GM11168 (cell line): ENCODE measurements around the gene AK8.

Experiments
- in situ Hi-C: fragments of 300-500 bp; cut with MboI; formaldehyde crosslinking; loops from one replicate; pipeline ENCODE4 v1.12.0; 2022; ENCODE audit warnings: low sequenced_read_pairs; ENCODE audit not compliant: unreplicated experiment

The AK8 gene

DNA sequence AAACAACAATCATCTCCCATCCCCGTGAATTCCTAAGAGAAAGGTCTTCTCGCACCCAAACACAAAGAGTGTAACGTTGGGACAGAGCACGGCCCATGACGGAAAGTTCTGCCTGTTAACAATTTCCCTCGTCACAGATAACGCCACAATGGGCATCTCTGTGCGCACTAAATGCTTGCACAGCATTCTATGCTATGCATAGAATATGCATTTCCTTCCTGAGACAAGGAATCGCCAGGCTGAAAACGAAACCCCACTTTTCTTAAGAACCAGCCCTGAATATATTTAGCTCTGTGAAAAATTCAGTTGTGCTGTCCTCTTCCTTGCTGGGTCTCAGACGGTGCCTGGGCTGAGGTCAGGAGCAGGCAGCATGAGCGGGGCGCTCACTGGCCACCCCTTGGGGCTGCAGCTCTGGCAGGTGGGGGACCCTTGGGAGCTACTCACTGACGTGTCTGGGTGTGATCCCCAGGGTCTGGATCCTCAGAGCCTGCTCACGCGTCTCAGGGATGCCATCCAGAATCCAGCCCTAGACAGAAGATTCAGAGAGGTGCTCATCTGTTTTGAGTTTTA lies 49.8 kb downstream of the AK8 start:
- in situ Hi-C loops = no loop called here

DNA sequence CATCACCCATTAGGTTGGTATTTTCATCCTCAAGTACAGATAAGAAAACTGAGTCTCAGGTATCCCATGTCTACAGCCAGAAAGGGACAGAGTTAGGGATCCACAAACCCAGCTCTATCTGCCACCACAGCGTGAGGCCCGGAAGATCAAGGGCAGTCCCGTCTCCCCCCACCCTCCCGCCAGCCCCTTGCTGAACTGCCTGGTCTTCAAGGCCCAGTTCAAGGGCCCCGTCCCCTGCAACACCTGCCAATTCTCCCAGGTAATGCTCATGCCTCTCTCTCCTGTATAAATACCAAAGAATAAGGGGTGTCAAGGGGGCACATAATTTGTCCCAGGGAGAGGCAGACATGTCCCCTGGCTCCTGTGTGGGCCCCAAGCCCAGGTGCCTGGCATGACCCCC lies 50.7 kb downstream of the AK8 start:
- in situ Hi-C loops = no loop called here

- in situ Hi-C loops = no loop called here
These were observed 51.3 kb downstream of the AK8 start for GRCh38 chr9:132826621-132827365.

GRCh38 chr9:132826131-132826530 lies 52.0 kb downstream of the AK8 start:
- in situ Hi-C loops = no loop called here

- in situ Hi-C loops = no loop called here
These were observed 52.7 kb downstream of the AK8 start for GRCh38 chr9:132825430-132825829.

- in situ Hi-C loops = no loop called here
These were observed 53.1 kb downstream of the AK8 start for GRCh38 chr9:132824951-132825350.

- in situ Hi-C loops = no loop called here
These were observed 53.9 kb downstream of the AK8 start for GRCh38 chr9:132824151-132824550.

- in situ Hi-C loops = no loop called here
These were observed 54.5 kb downstream of the AK8 start for GRCh38 chr9:132823370-132824145.

GRCh38 chr9:132820169-132820944 lies 57.7 kb downstream of the AK8 start:
- in situ Hi-C loops = no loop called here

DNA sequence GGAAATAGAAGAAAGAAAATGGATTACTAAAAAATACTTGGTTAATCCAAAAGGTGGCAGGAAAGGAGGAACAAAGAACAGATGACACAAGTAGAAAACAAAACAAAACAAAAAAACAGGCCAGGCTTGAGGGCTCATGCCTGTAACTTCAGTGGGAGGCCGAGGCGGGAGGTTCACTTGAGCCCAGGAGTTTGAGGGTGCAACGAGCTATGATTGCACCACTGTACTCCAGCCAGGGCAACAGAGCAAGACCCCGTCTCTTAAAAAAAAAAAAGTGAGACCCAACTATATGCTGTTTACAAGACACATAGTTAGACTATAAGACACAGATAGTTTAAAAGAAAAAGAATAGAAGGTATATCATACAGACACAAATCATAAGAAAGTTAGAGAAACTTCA lies 59.5 kb downstream of the AK8 start:
- in situ Hi-C loops = no loop called here

DNA sequence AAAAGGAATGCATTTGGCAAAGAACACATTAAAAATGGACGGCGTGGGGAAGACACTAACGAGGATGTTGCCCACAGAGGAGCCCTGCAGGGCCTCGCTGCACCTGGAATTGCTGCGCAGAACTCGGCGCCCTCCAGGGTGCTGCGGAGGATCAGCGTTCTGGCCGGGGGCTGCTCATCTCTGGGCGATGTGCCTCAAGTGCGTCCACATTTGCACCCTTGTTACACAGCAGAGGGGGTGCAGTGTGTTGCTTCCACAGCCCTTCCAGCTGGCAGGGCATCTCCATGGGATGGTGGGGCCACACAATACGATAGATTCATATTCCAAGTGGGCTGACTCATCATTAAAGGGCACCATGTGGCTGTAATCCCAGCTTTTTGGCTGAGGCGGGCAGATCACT lies 63.1 kb downstream of the AK8 start:
- in situ Hi-C loops = no loop called here

DNA sequence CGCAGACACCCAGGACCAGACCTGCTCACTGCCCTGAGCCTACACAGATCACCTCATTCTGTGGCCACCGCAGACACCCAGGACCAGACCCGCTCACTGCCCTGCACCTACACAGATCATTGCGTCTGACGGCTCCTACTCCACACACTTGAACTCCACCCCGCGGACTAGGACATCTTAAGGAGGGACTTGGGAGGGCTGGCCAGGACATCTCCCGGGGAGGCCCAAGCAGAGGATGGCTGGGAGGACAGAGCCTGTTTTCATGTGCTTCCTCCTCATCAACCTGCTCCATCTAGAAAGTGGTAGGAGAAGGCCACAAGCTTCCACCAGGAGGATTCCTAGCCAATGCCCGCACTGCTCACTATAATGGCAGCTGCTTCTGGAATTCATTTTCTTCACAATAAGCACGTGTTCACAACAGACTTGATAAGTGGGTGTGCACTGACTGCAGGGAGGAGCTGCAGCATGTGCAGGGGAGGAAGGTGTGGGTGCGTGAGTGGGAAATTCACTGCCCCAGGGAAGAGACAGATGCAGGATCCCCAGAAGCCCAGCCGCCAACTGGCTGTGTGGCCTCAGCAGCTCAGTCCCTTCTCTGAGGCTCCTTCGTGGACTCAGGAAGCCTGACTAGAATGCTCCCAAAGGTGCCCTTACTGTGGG lies 64.8 kb downstream of the AK8 start:
- in situ Hi-C loops = no loop called here

- in situ Hi-C loops = no loop called here
These were observed 66.1 kb downstream of the AK8 start for GRCh38 chr9:132811985-132812384.

- in situ Hi-C loops = no loop called here
These were observed 67.8 kb downstream of the AK8 start for GRCh38 chr9:132810314-132810713.

DNA sequence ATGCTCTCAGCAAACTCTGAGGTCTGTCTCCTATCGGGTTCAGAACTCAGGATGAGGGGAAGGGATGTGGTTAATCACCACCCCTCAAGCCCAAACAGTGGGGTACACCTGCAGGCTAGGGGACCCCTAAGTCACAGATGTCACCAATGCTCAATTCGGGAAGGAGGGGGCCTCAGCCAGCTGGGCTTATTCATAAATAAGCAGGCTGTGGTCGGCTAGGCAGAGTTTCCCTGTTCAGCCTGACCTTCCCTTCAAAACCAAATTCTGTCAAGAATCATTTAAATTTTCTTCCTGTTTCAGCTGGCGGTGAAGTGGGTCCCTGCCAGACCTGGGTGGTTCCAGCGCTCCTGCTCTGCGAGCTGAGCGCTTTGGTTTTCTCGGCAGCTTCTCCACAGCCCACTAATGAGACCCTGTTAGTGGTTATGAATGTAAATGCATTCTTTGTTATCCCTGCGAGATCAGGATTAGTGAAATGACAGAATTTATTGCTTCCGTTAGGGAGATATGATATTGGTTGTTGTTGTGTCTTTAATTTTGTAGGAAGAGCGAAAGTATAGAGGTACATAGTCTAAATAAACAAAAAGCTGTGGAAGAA lies 68.3 kb downstream of the AK8 start:
- in situ Hi-C loops = no loop called here

DNA sequence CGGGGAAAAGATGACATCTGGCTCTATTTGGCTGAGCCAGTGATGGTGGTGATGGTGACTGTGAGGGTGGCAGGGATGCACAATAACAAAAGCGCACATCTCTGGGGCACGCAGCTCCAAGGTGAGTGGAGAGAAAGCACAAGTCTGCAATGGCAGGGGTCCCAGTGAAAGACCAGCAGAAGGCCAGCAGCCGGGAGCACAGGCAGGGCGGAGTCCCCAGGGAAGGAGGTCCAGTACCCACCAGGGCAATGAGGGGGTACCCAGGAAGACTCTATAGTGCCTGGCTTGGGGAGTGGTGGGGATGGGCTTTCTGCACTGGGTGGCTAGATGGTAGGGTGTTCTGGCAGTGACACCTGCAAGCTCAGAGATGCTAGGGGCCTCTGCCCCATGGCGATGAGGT lies 69.4 kb downstream of the AK8 start:
- in situ Hi-C loops = no loop called here

GRCh38 chr9:132806723-132807421 lies 71.2 kb downstream of the AK8 start:
- in situ Hi-C loops = no loop called here

DNA sequence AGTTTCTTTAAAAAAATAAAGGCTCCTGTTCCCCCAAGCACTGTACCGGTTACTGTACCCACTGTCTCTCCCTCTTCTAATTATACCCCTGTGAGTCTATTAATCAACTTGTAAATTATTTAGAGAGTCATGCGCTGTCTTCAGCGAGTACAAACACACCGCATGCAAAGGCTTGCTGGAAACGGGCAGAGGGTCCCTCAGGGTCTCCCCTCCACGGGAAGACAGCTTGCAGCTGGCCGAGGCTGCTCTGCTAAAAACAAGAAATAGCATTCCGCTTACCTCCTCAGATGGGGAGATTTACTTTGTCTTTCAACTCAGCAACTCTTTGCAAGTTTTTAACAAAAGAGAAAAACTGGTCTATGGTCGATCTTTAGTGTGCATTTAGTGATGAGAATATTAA lies 71.8 kb downstream of the AK8 start:
- in situ Hi-C loops = no loop called here

DNA sequence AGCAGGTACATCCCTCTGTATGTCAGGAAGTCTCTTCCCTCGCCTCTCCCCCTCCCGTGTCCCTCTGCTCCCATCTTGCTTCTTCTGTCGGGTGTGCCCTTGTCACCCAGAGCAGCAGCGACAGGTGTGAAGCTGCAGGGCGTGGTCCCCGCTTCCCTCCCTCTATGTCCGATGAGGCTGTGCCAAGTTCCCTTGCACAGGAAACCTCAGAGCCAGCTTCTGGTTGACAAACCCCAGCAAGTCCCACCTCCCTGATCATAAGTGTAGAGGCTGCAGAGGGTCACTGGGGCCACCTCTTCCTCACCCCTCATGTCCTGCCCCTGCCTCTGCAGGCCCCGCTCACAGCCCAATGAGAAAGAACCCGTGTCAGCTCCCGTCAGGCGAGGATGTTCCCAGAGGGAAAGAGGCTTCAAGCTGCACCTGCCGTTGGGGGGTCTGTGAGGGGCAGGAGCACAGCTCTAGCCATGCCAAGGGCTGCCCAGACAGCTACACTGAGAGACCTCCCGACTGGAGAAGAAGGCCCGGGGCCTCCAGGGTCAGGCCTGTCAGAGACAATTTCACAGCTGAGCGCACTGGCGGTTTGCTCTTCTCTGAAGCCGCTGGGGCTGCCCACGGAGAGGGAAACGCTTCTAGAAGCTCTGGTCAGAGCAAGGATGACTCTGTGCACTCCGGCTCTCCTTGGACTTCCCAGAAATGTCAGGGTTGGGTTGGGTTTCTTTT lies 73.3 kb downstream of the AK8 start:
- in situ Hi-C loops = no loop called here
